Renal cortical epithelial cell (primary cell): ENCODE data around the gene HSD17B12. TPM values are rescaled to one million over a fixed set of nuclear protein-coding genes. Genes with fewer than 3 reads are reported as not detected.

Source experiments
- DNase-seq: peaks from one replicate; pipeline ENCODE4 v3.0.0-alpha.2; 2011; ENCODE audit warnings: low read depth
- total RNA-seq: library from RNA; depleted of rRNA; stranded (reverse); fragments of >200 nt; gene quantifications from 2 replicates; pipeline ENCODE4 v1.2.3, GENCODE V29; 2014

The HSD17B12 gene
- total RNA-seq, 1 donor from 2014 or later = 79.9 TPM

DNA sequence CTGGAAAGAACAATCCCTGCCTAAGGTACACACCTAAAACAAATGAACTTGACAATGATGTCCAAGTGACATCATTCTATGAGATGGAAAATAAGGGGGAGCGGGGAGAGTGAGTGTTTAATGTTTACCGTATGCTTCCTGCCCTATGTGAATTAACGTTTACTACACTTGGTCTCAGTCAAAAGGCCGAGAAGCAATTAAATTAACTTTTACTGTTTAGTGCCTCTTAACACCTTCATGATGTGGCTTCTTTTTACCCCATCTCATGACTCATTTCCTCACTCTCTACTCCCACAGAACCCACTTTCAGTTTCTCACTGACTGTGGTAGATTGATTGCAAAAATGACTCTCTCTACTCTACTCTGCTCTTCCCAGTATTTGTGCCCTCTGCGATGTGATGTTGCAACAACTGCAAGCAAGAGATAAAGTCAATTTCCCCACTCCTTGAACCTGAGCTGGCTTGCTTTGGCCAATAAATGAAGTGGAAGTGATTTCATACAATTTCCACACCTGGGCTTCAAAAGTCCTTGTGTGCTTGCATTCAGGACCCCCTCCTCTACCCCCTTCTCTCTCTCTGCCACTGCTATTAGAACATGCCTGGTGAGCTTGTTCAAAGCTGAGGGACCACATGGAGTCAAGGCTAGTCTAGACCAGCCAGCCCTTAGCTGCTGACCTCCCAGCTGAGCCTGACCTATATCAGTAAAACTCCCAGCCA lies 188.5 kb downstream of the HSD17B12 start:
- DNase-seq = peak; percentile 95

DNA sequence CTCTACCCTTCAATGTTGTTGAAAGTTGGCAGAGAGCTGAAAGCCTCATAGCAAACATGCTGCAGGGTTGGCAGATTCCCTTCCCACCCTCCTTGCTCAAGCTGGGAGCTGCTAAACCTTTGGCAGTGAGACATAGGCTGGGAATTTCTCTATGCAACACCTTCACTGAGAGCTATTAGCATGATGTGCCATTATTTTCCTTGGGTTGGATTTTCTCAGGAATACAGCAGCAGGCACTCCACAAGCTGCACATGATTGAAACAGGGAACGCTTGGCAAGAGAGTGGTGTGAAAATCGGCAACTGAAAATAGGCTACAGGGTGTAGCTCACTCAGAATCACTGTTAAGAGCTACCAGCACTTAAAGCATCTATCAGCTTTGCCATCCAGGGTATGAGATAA lies 190.5 kb downstream of the HSD17B12 start:
- peak; percentile 11 for DNase-seq

DNA sequence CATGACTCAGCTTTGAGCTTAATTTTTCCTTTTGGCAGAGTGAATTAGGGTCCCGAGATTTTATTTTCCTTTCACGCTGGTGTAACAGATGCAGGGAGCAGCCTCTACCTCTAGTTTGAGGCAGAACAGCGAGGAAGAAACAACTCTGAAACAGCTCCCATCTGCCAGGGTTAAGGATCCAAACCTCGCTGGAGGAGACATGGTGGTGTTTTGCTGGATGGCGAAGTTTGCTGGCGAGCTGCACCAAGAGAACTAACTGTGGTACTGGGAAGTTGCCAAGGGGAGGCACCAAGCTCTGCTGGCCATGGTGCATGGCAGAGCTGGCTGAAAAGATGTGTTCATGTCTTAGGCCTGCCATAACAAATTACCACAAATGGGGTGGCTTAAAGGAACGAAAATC lies 192.5 kb downstream of the HSD17B12 start:
- DNase-seq = no peak

DNA sequence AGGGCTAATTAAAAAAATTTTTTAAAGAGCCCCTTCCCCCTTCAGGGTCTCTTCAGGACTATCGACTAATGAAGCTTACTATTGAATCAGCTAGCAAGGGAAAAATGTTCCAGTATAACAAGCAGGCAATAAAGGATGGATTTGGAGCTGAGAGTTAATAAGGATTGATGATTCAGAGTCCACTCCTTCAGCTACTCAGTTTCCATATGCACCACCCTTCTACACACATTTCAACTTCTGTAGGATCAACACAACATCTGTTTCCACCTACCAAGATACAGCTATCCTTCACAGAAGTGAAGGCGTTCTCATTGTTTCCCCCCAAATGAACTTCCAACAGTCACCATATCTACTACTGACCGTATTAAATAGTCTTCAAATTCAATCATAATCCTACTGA lies 193.5 kb downstream of the HSD17B12 start:
- DNase-seq = no peak

DNA sequence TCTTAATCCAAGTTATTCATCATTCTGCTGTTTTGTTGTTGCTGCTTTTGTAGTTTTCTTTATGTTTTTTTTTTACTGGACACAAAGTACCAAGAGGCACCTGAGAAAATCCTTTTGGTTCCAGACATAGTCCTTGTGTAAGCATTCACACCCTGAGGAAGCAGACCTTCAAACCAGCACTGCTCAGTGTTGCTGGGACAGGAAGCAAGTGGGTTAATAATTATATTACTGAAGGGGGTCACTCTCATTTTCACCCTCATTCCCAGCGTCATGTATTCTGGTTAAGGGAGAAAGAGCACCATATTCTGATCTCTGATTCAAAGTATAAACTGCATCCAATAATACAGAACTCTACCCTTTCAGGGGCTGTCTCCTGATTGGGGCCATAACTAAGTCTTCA lies 194.2 kb downstream of the HSD17B12 start:
- no peak for DNase-seq

DNA sequence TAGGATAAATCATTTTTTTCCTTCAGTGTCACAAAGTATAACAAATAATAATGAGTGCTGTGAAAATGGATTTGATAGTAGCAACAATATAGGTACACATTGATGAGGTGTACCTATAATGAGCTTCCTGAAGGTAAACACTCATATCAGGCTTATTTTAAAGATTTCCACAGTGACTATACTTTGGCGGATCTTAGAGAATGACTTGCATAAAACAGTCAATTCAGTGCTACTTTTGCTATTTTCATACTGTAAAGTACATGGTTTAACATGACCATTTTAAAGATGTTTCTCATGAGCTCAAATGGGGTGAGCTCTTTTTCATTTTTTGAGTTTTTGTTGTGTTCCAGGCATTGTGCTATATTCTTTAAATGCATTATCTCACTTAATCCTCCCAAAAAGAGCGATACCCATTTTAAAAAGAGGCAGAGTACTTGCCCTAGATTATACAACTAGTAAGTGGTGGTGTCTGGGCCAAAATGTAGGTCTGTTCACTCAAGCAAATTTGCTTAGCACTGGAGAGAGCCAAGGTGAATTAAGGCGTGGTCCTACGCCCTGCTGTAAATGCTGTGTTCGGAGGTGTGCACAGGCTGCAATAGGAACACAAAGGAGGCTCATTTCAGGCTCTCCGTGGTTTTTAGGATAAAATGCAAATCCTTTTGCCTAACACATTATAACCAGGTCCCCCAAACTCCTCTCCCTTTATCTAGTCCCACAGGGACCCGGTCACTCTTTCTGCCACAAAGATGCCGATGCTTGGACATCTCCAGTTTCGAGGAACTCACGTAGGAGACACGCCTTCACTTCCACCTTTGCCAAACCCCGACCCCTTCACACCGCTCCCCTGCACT lies 199.5 kb downstream of the HSD17B12 start:
- no peak for DNase-seq

DNA sequence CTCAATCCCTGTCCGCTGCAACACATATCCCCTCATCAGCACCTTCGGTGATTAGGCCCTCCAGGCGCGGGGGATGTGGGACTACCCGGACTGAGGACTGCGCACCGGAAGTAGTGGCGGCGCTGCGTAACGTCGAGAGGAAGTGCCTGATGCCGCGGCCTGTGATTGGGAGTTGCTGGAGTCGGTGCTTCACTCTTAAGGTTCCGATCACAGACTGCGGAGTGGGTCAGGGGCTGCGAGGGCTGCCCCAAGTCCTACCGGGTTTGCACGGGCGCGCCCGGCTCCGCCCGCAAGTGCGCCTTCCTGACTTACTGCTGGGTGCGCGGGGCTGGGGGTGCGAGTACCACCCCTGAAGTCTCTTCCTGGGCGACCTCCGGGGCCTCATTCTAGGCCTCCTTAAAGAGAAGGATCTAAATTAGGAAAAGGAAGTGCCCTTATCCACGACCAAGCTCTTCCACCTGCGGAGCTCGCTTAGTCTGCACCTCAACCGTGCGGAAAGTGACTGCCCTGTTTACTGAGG lies 200.2 kb downstream of the HSD17B12 start, which contains the start of gene ALKBH3:
ALKBH3 (plus strand) TSS at position 192 of the 520 bp plus-strand sequence. CDS start 1,822 bp downstream, outside the sequence.
- DNase-seq = peak; percentile 81

DNA sequence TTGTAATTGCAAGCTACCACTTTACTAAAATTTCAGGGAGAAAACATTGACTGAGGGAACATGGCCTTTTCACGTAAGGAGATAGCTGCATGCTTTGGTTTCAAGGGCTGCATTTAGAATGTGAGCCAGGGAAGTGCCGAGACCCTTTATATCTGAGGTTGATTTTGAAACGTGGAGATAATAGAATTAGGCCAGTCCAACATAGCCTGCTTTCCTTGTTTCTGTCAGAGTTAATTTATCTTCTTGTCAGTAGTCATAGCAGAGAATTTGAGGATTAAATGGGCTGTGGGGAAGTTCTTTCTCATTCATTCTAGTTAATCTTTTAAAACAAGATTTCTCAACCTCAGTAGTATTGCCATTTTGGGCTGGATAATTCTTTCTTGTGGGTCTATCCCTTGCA lies 212.3 kb downstream of the HSD17B12 start:
- no peak for DNase-seq

DNA sequence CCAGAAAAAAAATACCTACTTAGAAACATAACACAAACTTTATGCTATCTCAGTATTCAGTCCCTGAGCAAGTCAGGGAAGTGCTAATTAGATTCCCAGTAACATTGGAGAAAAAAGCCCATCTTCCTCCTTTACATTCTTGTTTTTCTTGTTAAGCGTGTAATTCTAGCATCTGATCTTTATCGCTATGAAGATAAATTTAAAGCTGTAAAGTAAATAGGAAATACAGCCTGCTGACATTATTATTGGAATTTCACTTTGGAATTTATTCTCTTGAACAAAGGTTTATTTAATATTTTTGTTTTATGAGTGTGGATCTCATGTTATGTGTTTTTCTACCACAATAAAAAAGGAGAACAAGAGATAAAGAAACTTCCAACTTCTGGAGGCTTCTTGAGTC lies 214.0 kb downstream of the HSD17B12 start:
- DNase-seq = no peak

DNA sequence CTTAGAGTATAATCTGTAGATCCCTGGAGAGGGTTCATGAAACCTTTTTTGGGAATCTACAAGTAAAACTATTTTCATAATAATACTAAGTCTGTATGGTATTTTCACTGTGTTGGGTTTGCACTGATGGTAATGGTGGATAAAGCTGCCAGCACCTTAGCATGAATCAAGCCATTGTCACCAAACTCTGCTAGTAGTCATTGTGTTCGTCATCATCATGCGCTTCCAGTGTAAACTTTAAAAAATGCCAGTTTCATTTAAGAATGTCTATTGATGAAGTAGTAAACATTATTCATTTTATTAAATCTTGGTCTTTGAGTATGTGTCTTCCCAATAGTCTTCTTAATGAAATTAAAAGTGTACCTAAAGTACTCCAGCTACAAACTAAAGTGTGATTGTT lies 215.1 kb downstream of the HSD17B12 start:
- DNase-seq = no peak

DNA sequence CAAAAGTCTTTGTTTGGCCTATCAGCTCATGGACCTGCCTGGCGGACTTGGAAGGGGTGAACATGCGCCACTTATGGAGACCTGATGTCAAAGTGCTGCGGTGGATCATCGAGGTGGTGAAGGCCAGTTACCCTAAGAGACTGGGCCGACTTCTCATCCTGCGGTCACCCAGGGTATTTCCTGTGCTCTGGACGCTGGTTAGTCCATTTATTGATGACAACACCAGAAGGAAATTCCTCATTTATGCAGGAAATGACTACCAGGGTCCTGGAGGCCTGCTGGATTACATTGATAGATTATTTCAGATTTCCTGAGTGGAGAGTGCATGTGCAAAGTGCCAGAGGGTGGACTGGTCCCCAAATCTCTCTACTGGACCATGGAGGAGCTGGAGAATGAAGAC lies 218.0 kb downstream of the HSD17B12 start:
- no peak for DNase-seq

DNA sequence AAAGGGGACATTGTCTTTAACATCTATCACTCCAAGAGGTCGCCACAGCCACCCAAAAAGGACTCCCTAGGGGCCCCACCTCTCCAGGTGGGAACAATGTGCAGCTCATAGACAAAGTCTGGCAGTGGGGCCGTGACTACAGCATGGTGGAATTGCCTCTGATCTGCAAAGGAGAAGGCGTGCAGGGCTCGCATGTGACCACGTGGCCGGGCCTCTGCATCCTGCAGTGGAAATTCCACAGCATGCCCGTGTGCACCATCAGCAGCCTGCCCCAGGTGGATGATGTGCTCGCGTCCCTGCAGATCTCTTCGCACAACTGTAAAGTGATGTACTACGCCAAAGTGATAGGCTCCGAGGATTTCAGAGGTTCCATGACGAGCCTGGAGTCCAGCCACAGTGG lies 218.6 kb downstream of the HSD17B12 start:
- no peak for DNase-seq

DNA sequence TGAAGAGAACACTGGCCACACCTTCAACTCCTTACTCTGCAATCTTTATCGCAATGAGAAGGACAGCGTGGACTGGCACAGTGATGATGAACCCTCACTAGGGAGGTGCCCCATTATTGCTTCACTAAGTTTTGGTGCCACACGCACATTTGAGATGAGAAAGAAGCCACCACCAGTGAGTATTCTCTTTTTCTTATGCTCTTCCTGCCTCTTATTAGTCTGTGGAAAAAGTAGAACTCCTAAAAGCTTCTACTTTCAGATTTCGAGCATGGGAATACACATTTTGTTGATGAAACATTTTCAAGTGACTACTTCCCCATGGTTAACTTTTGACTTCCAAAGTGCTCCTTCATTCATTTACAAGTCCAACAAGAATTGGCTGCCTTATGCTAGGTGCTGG lies 221.0 kb downstream of the HSD17B12 start:
- DNase-seq = no peak

DNA sequence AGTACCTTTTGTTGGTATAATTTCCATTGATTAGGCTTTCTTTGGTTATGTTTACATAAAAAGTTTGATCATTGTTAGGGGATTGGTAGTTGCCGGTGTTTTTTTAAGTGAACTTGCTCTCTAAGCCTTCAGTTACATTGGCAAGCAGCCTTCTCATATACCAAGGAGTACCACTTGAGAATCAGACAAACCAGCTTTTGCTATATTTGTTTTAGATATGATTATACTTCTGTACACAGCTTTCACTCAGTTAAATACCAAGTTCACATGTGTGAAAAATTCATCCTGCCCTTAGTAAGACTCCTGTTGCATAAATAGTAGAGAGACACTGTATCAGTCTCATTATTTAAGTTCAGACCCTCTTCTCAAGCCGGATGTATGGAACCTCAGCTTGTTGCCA lies 222.5 kb downstream of the HSD17B12 start:
- DNase-seq = no peak

DNA sequence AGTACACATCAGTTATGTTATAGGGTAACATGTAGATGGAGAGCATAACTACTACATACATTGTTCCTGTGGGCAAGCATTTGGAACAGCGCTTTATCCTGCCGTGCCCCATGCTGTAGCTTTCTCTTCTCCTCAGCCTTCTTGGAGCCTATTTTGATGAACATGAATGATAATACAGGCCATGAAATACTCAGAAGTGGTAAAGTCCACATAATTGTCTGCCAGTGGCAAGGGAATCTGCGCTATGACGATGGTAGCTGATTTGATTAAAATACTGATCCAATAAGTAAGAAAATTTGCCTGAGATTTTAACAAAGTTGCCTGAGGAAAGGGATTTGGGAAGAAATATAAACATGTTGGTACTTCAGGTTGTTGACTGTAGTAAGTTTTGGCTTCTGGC lies 223.4 kb downstream of the HSD17B12 start:
- no peak for DNase-seq

DNA sequence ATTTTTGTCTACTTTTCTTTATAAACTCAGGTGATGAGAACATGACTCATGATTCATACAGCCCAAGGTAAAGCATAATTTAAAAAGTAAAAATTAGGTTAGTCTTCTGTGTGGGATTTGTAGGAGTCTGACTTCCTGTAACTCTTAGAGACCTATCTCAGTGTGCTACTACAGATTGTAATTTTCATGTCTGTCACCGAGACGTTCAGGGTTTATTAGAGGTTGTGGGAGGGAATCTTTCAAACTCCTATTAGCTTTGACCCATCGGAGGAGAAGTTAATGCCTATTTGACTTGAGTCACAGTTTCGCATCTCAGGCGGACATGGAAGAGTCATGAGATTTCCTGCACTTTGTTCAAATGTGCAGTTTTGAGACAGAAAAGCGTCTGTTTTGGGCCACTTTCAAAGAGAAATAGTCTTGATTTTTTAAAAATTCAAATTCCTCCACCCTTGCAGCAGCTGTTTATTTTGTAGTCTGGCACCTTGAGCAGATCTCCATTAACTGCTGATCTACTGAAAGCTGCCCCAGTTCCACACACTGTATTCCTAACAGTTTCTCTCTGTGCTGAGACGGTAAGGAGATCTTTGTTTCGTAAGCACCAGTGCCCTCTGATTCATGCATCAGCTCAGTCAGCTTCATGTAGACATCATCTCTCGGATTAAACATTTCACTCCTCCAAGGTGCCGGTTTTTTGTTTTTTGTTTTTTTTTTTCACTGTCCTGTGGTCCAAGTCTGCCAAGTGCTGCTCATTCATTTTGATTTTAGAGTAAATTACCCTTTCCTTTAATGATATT lies 224.4 kb downstream of the HSD17B12 start:
- peak; percentile 10 for DNase-seq

DNA sequence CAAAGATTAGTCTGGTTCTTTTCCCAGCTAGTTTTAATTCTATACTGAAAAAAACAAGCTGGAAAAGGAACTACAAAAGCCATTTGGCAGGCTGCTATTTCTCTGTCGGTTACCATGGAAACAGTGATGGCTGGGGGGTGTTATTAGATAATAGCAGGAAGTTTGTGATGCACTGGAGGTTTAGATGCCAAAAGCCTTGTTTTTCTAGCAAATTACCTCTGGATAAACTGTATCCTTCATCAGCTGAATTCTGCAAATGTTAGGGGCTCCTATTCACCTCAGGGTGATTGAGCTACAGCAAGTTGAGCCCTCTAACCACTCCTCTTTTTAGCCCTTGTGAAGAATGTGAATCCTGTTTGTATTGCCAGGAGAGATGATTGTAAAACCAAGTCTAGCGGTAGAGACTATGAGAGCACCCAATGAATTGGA lies 225.3 kb downstream of the HSD17B12 start:
- no peak for DNase-seq

Other genes starting within 250 kb of the HSD17B12 start
- 22.7 and 46.4 TPM in 2 replicates for gene ALKBH3, start 200.1 kb downstream of the HSD17B12 start, total RNA-seq